Lung (tissue), 12 donors: ENCODE data around the gene TBR1. TPM values are rescaled to one million over a fixed set of nuclear protein-coding genes. Genes with fewer than 3 reads are reported as not detected.

Experiments
- ATAC-seq: fragments of 200-7000 bp; cut with Tn5 transposase; one replicate; pipeline ENCODE4 v1.9.1; 2020; ENCODE audit warnings: moderate number of reproducible peaks; ENCODE audit not compliant: insufficient read depth, low FRiP score
- DNase-seq, 3 donors: peaks; one replicate each; pipeline ENCODE4 v3.0.0-alpha.2; 2013 to 2017
- H3K27ac ChIP-seq, 2 donors: one replicate each; pipeline ENCODE4 v1.5.1; 2013; ENCODE audit warnings: mild to moderate bottlenecking in 2 of 2, moderate library complexity in 2 of 2, control low read depth in 1 of 2, inconsistent platforms in 1 of 2, low read depth in 1 of 2, low read length in 1 of 2
- H3K27me3 ChIP-seq, 3 donors: one replicate each; pipeline ENCODE4 v1.5.1; 2013; ENCODE audit warnings: low read length in 2 of 3; ENCODE audit not compliant: control insufficient read depth in 3 of 3, insufficient read depth in 3 of 3
- H3K36me3 ChIP-seq, 4 donors: one replicate each; pipeline ENCODE4 v1.5.1; 2013; ENCODE audit warnings: low read length in 4 of 4, mild to moderate bottlenecking in 1 of 4, moderate library complexity in 1 of 4; ENCODE audit not compliant: control insufficient read depth in 4 of 4, insufficient read depth in 4 of 4
- H3K4me1 ChIP-seq, 5 donors: one replicate each; pipeline ENCODE4 v1.5.1; 2013; ENCODE audit warnings: low read length in 5 of 5, mild to moderate bottlenecking in 2 of 5, moderate library complexity in 1 of 5; ENCODE audit not compliant: control insufficient read depth in 5 of 5, insufficient read depth in 5 of 5
- H3K4me3 ChIP-seq: one replicate; pipeline ENCODE4 v1.5.1; 2013; ENCODE audit warnings: mild to moderate bottlenecking, control low read depth, moderate library complexity
- H3K9ac ChIP-seq, 2 donors: one replicate each; pipeline ENCODE4 v1.5.1; 2013; ENCODE audit warnings: low read length in 2 of 2, control low read depth in 1 of 2; ENCODE audit not compliant: insufficient read depth in 1 of 2
- H3K9me3 ChIP-seq, 4 donors: one replicate each; pipeline ENCODE4 v1.5.1; 2013; ENCODE audit warnings: low read length in 3 of 4, mild to moderate bottlenecking in 1 of 4, moderate library complexity in 1 of 4; ENCODE audit not compliant: control insufficient read depth in 4 of 4, insufficient read depth in 3 of 4
- WGBS, 2 donors: extraction: QIAGEN DNeasy Blood & Tissue Kit; methylation state at CpG; one replicate each; pipeline ENCODE4 v1.1.7; 2013; 5-methylcytosine and 5-hydroxymethylcytosine counted together
- polyA plus RNA-seq, 2 donors: library from polyadenylated mRNA; stranded (reverse); fragments of 200-250 nt; gene quantifications; one replicate each; pipeline ENCODE4 v1.2.1, GENCODE V29; 2013
- total RNA-seq, 2 donors: library from RNA; depleted of rRNA in 1 of 2; stranded (reverse); fragments of >200 nt in 1 of 2; gene quantifications; one replicate each; pipeline ENCODE4 v1.2.1, GENCODE V29; 2014 to 2021
- TF ChIP-seq, protein P1 (sequence below): IDR thresholded peaks from 2 replicates; pipeline ENCODE4 v1.5.1; 2012; ENCODE audit warnings: mild to moderate bottlenecking; ENCODE audit errors: control extremely low read depth, extremely low read depth
- donor health status: control.
- donor health status: control.
- donor health status: Bipolar disorder and iron deficiency.
- donor health status: healthy.
- donor health status: DM: yes; HTN: yes; CAD: no.

TBR1 gene
- total and polyA plus RNA-seq, 4 donors = 0.01 to 0.02 TPM; not detected in 2

DNA sequence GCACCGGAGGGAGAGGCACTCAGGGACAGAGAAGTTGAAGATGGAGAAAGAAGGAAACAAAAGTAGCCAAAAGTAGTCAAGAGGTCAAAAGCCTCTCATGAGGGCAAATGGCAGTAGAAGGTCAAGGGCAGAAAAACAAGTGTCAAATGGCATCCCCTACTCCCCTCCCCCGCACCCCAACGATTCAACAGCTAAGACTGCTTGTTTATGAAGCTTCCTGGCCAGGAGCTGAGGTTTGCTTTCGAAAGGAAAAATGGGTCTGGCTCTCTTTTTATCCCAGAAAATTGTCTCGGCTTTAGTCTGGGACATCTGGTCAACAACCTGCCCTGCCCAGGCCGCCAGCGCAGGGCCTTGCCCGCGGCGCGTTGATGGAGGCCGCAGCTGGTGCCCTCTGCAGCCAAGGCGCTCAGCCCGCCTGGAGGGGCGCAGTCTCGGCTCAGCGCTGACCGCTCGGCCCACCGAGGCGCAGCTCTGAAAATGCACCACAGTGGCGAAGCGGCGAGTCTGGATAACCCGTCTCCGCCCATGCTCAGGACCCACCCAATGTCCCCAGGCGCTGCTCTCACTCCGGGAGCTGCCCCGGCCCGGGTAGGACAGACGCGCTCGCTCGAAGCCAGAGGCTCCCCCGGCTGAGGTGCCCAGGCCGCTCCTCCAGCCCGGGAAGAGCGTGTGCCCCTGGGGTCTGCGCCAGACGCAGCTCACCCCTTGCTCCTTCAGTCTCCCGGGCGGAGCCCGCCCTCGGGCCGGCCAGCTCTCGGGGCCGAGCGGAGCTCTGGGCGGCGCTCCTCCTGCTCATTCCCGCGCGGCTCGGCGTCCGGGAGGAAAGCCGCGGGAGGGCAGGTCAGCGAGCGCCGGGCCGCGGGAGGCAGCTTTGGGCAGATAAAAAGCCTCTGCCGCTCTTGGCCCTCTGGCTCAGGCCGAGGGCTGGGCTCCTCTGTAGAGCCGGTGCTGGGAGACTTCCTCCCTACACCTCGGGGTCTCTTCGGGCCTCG is 1.8 kb upstream of the TBR1 start:
- peak; percentile 35 to 51 (median 44) for DNase-seq
- 4 to 7% methylated on average over 69 of the region's 69 CpGs for WGBS, 2 donors
- peak; percentile 58 for ATAC-seq
- no peak overlapping the region for H3K27ac ChIP-seq
- H3K9ac ChIP-seq = no peak overlapping the region
- H3K4me1 ChIP-seq = peaks cover 0 to 46% (median 12%) of the 10 kb centered on the region in 5 donors
- TF ChIP-seq, protein P1, sequence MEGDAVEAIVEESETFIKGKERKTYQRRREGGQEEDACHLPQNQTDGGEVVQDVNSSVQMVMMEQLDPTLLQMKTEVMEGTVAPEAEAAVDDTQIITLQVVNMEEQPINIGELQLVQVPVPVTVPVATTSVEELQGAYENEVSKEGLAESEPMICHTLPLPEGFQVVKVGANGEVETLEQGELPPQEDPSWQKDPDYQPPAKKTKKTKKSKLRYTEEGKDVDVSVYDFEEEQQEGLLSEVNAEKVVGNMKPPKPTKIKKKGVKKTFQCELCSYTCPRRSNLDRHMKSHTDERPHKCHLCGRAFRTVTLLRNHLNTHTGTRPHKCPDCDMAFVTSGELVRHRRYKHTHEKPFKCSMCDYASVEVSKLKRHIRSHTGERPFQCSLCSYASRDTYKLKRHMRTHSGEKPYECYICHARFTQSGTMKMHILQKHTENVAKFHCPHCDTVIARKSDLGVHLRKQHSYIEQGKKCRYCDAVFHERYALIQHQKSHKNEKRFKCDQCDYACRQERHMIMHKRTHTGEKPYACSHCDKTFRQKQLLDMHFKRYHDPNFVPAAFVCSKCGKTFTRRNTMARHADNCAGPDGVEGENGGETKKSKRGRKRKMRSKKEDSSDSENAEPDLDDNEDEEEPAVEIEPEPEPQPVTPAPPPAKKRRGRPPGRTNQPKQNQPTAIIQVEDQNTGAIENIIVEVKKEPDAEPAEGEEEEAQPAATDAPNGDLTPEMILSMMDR = no peak
- peaks cover 0 to 2% (median 0%) of the 10 kb centered on the region in 4 donors for H3K36me3 ChIP-seq
- H3K27me3 ChIP-seq = peaks cover 0 to 66% (median 64%) of the 10 kb centered on the region in 3 donors
- no peak overlapping the region for H3K4me3 ChIP-seq
- H3K9me3 ChIP-seq = peaks cover 0 to 12% (median 0%) of the 10 kb centered on the region in 4 donors

DNA sequence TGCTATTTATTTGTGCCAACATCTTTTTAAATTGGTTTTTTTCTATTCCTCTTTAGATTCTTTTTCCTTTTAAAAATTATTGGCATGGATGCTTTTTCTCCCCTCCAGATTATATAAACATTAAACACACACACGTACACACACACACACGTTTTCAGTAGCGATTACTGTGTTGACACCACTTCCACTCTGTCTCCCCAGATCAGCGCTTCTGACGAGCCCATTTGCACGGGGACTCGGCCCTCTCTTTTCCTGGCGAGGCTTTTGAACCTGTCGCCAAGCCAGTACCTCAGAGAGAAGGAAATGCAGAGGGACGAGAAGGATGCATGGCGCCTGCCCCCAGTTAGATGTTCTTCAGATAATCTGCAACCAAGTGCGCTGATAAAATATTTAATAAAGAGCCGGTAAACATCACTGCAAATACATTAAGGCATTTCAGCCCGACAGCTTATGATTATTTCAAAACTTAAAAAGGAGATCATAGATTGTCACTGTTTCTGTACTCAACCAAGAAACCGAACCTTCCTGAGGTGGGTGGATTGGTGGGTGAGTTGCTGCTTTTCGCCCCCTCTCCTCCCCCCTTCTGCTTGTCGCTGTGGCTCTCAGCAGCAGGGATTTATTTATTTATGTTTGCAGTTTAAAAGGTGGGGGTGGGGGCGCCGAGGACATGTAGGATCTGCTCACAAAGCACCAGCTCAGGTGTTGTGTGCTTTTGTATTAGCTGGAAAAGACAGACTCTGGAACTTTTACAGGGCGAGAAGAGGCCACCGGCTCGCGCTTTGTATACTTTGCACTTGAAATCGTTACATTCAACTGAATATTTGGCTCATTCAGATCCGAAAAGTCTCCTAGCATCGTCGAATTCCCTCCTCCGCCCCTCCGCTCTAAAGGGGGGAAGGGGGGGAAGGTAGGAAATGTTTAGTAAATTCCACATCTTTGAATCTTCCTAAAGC is 787 bp upstream of the TBR1 start:
- ATAC-seq (no peak), DNase-seq (peak; percentile 16 to 33 (median 18))
- 6% methylated on average over 29 of the region's 29 CpGs for WGBS, 2 donors
- H3K4me1 ChIP-seq = peaks cover 0 to 46% (median 12%) of the 10 kb centered on the region in 5 donors
- no peak overlapping the region for H3K4me3 ChIP-seq
- H3K9ac ChIP-seq = no peak overlapping the region
- peaks cover 0 to 76% (median 74%) of the 10 kb centered on the region in 3 donors for H3K27me3 ChIP-seq
- H3K9me3 ChIP-seq = peaks cover 0 to 12% (median 0%) of the 10 kb centered on the region in 4 donors
- H3K27ac ChIP-seq = no peak overlapping the region
- TF ChIP-seq, protein P1 = no peak
- H3K36me3 ChIP-seq = no peaks in the 10 kb centered on the region

DNA sequence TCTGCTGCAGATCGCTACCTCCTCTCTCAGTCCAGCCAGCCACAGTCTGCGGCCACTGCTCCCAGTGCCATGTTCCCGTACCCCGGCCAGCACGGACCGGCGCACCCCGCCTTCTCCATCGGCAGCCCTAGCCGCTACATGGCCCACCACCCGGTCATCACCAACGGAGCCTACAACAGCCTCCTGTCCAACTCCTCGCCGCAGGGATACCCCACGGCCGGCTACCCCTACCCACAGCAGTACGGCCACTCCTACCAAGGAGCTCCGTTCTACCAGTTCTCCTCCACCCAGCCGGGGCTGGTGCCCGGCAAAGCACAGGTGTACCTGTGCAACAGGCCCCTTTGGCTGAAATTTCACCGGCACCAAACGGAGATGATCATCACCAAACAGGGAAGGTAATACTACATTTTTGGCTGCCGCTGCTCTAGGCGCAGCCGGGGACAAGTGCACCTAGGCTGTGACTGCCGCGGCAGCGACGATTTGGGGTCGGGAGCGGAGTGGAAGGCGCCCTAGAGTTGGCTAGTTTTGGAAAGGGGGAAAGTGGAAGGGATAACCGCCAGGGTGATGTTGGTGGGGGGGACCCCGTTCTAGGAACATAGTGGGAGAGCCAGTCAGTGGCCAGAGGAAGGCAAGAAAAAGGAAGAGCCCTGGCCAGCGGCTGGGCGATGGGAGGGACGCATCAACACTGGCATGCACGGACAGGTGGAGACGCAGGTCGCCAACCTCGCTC is 776 bp downstream of the TBR1 start:
- ATAC-seq = no peak
- no peak overlapping the region for H3K4me3 ChIP-seq

More for the DNA sequence above, 776 bp downstream of the TBR1 start:
- TF ChIP-seq, protein P1 = no peak
- H3K4me1 ChIP-seq = peaks cover 0 to 46% (median 12%) of the 10 kb centered on the region in 5 donors
- peaks cover 3 to 92% (median 85%) of the 10 kb centered on the region in 3 donors for H3K27me3 ChIP-seq
- H3K27ac ChIP-seq = no peak overlapping the region
- no peaks in the 10 kb centered on the region for H3K36me3 ChIP-seq
- H3K9me3 ChIP-seq = peaks cover 0 to 12% (median 0%) of the 10 kb centered on the region in 4 donors
- WGBS, 2 donors = 5 to 8% methylated on average over 41 of the region's 41 CpGs
- no peak overlapping the region for H3K9ac ChIP-seq
- peak in 1 of 3 donors; percentile 20 for DNase-seq
